ENCODE results near the gene KCNG2. TPM values are rescaled to one million over a fixed set of nuclear protein-coding genes. Genes with fewer than 3 reads are reported as not detected.

Gene KCNG2
- total RNA-seq, 1 experiment from 2014 or later = 0.14 TPM

GRCh38 chr18:79926306-79926705 is 128.6 kb downstream of the KCNG2 start:
- no peaks in the 10 kb centered on the region for H3K27me3 ChIP-seq (ENCODE audit: control insufficient read depth, insufficient read depth, low read length)

GRCh38 chr18:79926715-79927606 is 129.2 kb downstream of the KCNG2 start:
- H3K27me3 ChIP-seq (ENCODE audit: control insufficient read depth, insufficient read depth, low read length) = no peaks in the 10 kb centered on the region
- H3K4me3 ChIP-seq (ENCODE audit: insufficient read depth, low read depth, low read length) = no peak overlapping the region
- no peak for DNase-seq
- no peaks in the 10 kb centered on the region; the same call in 1 of the 2 replicates for H3K36me3 ChIP-seq (replicated peaks; ENCODE audit: control insufficient read depth, insufficient read depth, low read length)

More at GRCh38 chr18:79926306-79926705, 128.6 kb downstream of the KCNG2 start:
- Histone ChIP-seq H3K4me3 (ENCODE audit: insufficient read depth, low read depth, low read length) (no peak overlapping the region), H3K36me3 (replicated peaks; ENCODE audit: control insufficient read depth, insufficient read depth, low read length) (no peaks in the 10 kb centered on the region; the same call in 1 of the 2 replicates)
- no peak for DNase-seq

GRCh38 chr18:79927607-79928562 is 130.1 kb downstream of the KCNG2 start:
- no peak for DNase-seq
- no peaks in the 10 kb centered on the region; the same call in 1 of the 2 replicates for H3K36me3 ChIP-seq (replicated peaks; ENCODE audit: control insufficient read depth, insufficient read depth, low read length)

GRCh38 chr18:79928563-79928960 is 130.8 kb downstream of the KCNG2 start:
- no peak for DNase-seq
- H3K36me3 ChIP-seq (replicated peaks; ENCODE audit: control insufficient read depth, insufficient read depth, low read length) = no peaks in the 10 kb centered on the region; the same call in 1 of the 2 replicates
- H3K27me3 ChIP-seq (ENCODE audit: control insufficient read depth, insufficient read depth, low read length) = no peaks in the 10 kb centered on the region
- H3K4me3 ChIP-seq (ENCODE audit: insufficient read depth, low read depth, low read length) = no peak overlapping the region

More at GRCh38 chr18:79927607-79928562, 130.1 kb downstream of the KCNG2 start:
- Histone ChIP-seq H3K27me3 (ENCODE audit: control insufficient read depth, insufficient read depth, low read length) (no peaks in the 10 kb centered on the region), H3K4me3 (ENCODE audit: insufficient read depth, low read depth, low read length) (no peak overlapping the region)

GRCh38 chr18:79930020-79930642 is 132.4 kb downstream of the KCNG2 start:
- DNase-seq = no peak
- no peaks in the 10 kb centered on the region; the same call in 1 of the 2 replicates for H3K36me3 ChIP-seq (replicated peaks; ENCODE audit: control insufficient read depth, insufficient read depth, low read length)
- H3K4me3 ChIP-seq (ENCODE audit: insufficient read depth, low read depth, low read length) = no peak overlapping the region
- H3K27me3 ChIP-seq (ENCODE audit: control insufficient read depth, insufficient read depth, low read length) = no peaks in the 10 kb centered on the region

- Histone ChIP-seq H3K4me3 (ENCODE audit: insufficient read depth, low read depth, low read length) (no peak overlapping the region), H3K27me3 (ENCODE audit: control insufficient read depth, insufficient read depth, low read length) (no peaks in the 10 kb centered on the region), H3K36me3 (replicated peaks; ENCODE audit: control insufficient read depth, insufficient read depth, low read length) (no peaks in the 10 kb centered on the region; the same call in 1 of the 2 replicates)
- no peak for DNase-seq
Observed at GRCh38 chr18:79931475-79931874, 133.7 kb downstream of the KCNG2 start.

- DNase-seq = no peak
- H3K4me3 ChIP-seq (ENCODE audit: insufficient read depth, low read depth, low read length) = no peak overlapping the region
Observed at GRCh38 chr18:79932907-79933306, 135.2 kb downstream of the KCNG2 start.

GRCh38 chr18:79933765-79934164 is 136.0 kb downstream of the KCNG2 start:
- Histone ChIP-seq H3K4me3 (ENCODE audit: insufficient read depth, low read depth, low read length) (no peak overlapping the region), H3K27me3 (ENCODE audit: control insufficient read depth, insufficient read depth, low read length) (no peaks in the 10 kb centered on the region), H3K36me3 (replicated peaks; ENCODE audit: control insufficient read depth, insufficient read depth, low read length) (no peaks in the 10 kb centered on the region; the same call in 1 of the 2 replicates)
- peak; percentile 78 for DNase-seq

More at GRCh38 chr18:79932907-79933306, 135.2 kb downstream of the KCNG2 start:
- no peaks in the 10 kb centered on the region; the same call in 1 of the 2 replicates for H3K36me3 ChIP-seq (replicated peaks; ENCODE audit: control insufficient read depth, insufficient read depth, low read length)
- no peaks in the 10 kb centered on the region for H3K27me3 ChIP-seq (ENCODE audit: control insufficient read depth, insufficient read depth, low read length)

GRCh38 chr18:79934311-79935097 is 136.8 kb downstream of the KCNG2 start:
- no peaks in the 10 kb centered on the region; the same call in 1 of the 2 replicates for H3K36me3 ChIP-seq (replicated peaks; ENCODE audit: control insufficient read depth, insufficient read depth, low read length)
- no peak for DNase-seq
- H3K4me3 ChIP-seq (ENCODE audit: insufficient read depth, low read depth, low read length) = no peak overlapping the region
- H3K27me3 ChIP-seq (ENCODE audit: control insufficient read depth, insufficient read depth, low read length) = no peaks in the 10 kb centered on the region

GRCh38 chr18:79935098-79935480 is 137.4 kb downstream of the KCNG2 start:
- Histone ChIP-seq H3K4me3 (ENCODE audit: insufficient read depth, low read depth, low read length) (no peak overlapping the region), H3K36me3 (replicated peaks; ENCODE audit: control insufficient read depth, insufficient read depth, low read length) (no peaks in the 10 kb centered on the region), H3K27me3 (ENCODE audit: control insufficient read depth, insufficient read depth, low read length) (no peaks in the 10 kb centered on the region)
- no peak for DNase-seq

GRCh38 chr18:79935499-79935898 is 137.8 kb downstream of the KCNG2 start:
- Histone ChIP-seq H3K4me3 (ENCODE audit: insufficient read depth, low read depth, low read length) (no peak overlapping the region), H3K36me3 (replicated peaks; ENCODE audit: control insufficient read depth, insufficient read depth, low read length) (no peaks in the 10 kb centered on the region), H3K27me3 (ENCODE audit: control insufficient read depth, insufficient read depth, low read length) (no peaks in the 10 kb centered on the region)
- no peak for DNase-seq

- H3K36me3 ChIP-seq (replicated peaks; ENCODE audit: control insufficient read depth, insufficient read depth, low read length) = no peaks in the 10 kb centered on the region
- no peaks in the 10 kb centered on the region for H3K27me3 ChIP-seq (ENCODE audit: control insufficient read depth, insufficient read depth, low read length)
- no peak overlapping the region for H3K4me3 ChIP-seq (ENCODE audit: insufficient read depth, low read depth, low read length)
- DNase-seq = no peak
Observed at GRCh38 chr18:79935925-79936324, 138.2 kb downstream of the KCNG2 start.

GRCh38 chr18:79936641-79937040 is 138.9 kb downstream of the KCNG2 start:
- no peak overlapping the region for H3K4me3 ChIP-seq (ENCODE audit: insufficient read depth, low read depth, low read length)
- DNase-seq = no peak
- no peaks in the 10 kb centered on the region for H3K36me3 ChIP-seq (replicated peaks; ENCODE audit: control insufficient read depth, insufficient read depth, low read length)
- H3K27me3 ChIP-seq (ENCODE audit: control insufficient read depth, insufficient read depth, low read length) = no peaks in the 10 kb centered on the region
